Renal pelvis (tissue), 4 donors: ENCODE measurements around the gene COX19. TPM values are rescaled to one million over a fixed set of nuclear protein-coding genes. Genes with fewer than 3 reads are reported as not detected.
"Not testable (repeated sequence)": the region's sequence is repeated elsewhere in the genome, so short reads cannot be mapped to it uniquely, and the experiment has no call there.

Source experiments
- DNase-seq: peaks from one replicate; pipeline ENCODE4 v3.0.0-alpha.2; 2013
- polyA plus RNA-seq, 3 donors: library from polyadenylated mRNA; unstranded; fragments of 120-200 nt; gene quantifications; one replicate each; pipeline ENCODE4 v1.2.1, GENCODE V29; 2013; ENCODE audit not compliant: insufficient read length in 3 of 3

Gene COX19
- polyA plus RNA-seq, 3 donors: 10.5 to 17.3 (median 16.3) TPM

- DNase-seq: no peak
Measured at GRCh38 chr7:949021-949934, 26.1 kb downstream of the COX19 start.

GRCh38 chr7:947391-948210, 27.7 kb downstream of the COX19 start:
- no peak for DNase-seq

GRCh38 chr7:946256-946996, 28.9 kb downstream of the COX19 start:
- DNase-seq: no peak

DNA sequence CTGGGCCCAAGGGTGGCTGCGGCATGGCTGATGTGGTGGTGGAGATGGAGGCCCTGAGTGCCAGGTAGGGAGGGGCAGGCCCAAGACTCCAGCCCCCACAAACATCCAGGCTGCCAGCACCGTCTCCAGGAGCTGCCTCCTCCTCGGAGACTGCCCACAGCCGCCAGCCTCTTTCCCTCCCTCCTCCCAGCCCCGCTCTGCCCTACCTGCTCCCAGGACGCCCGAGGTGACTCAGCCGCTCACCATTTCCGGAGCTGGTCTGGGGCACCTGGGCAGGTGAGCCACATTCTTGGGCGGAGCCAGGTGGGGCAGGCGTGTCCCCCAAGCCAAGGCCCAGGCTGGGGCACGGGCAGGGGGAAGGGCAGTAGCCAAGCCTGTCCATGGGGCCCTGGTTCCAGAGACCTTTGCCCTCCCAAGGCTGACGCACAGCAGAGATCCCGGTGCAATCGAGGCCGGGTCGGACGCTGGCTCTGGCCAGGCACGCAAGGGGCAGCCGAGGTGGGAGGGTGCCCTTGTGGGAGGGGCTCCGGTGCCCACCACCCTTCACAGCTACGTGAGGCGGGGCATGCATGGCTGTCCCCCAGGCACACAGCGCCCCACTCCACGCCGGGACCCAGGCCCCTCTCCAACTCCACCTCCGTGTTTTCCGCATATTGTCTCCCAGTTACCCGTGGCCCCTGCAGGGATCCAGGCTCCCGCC, 29.6 kb downstream of the COX19 start:
- peak; percentile 67 for DNase-seq

DNA sequence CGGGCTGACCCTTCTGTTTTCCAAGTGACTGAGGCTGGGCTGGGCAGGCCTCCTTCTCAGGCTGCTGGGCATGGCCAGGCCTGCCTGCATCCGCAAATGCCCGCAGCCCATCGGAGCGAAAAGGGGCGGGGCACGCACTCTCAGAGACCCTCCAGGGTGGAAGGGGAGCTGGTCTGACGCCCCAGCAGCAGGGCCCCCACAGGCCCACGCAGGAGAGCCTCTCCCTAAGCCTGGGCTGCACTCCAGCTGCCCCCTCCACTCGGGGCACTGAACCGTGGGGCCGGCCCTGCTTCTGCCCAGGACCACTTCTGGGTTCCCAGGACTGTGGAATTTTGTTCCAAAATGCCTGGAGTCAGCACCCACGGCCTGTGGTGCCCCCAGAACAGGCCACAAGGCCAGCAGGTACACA, 30.2 kb downstream of the COX19 start:
- DNase-seq: peak; percentile 68

- no peak for DNase-seq
Measured at GRCh38 chr7:944744-945143, 30.6 kb downstream of the COX19 start.

GRCh38 chr7:943793-944192, 31.6 kb downstream of the COX19 start:
- DNase-seq: not testable (repeated sequence)

- DNase-seq: no peak
Measured at GRCh38 chr7:940599-941408, 34.5 kb downstream of the COX19 start.

- DNase-seq: no peak
Measured at GRCh38 chr7:939843-940242, 35.5 kb downstream of the COX19 start.

DNA sequence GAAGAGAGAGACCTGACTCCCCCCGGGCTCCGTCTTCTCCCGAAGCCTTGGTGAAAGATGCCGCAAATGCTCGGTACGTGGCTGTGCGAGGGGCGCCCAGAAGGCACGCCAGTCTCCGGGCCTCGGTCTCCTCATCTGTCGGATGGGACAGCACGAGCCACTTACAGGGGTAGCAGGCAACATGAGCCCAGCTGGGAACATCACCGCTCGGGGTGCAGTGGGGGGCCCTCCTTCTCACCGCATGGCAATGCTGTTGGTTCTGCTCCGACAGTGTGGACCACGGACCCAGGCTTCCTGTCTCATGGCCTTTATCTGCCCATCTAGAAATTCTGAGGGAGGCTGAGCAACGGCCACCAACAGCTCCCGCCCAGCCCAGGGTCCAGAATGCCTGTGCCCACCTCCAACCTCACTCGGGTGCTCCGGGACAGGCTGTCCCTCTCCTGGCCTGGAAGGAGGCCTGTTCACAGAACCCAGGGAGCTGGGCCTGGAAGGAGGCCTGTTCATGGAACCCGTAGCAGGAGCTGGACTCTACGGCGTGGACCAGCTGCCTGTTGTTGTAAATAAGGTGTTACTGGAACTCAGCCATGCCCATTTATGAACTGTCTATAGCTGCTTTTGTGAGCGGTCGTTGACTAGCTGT, 36.7 kb downstream of the COX19 start:
- no peak for DNase-seq

DNA sequence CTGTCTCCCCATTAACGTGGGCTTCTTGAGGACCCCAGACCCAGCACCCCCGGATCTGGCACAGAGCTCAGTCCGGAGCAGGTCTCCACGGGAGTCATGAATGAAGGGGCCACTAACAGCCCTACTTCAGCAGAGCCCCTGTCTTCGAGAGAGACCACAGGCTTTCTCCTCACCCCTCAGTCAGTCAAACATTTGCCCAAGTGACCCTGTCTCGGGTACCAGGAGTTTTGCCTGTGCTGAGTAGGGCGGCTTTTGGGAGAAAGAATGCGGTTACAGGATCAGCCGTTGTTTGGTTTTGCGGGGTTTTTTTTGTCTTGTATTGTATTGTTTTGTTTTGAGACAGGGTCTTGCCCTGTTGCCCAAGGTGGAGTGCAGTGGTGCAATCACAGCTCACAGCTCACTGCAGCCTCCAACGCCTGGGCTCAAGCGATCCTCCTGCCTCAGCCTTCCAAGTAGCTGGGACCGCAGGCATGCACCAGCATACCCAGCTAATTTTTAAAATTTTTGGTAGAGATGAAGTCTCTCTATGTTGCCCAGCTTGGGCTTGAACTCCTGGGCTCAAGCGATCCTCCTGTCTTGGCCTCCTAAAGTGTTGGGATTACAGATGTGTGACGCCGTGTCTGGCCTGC, 37.4 kb downstream of the COX19 start:
- DNase-seq: no peak

DNA sequence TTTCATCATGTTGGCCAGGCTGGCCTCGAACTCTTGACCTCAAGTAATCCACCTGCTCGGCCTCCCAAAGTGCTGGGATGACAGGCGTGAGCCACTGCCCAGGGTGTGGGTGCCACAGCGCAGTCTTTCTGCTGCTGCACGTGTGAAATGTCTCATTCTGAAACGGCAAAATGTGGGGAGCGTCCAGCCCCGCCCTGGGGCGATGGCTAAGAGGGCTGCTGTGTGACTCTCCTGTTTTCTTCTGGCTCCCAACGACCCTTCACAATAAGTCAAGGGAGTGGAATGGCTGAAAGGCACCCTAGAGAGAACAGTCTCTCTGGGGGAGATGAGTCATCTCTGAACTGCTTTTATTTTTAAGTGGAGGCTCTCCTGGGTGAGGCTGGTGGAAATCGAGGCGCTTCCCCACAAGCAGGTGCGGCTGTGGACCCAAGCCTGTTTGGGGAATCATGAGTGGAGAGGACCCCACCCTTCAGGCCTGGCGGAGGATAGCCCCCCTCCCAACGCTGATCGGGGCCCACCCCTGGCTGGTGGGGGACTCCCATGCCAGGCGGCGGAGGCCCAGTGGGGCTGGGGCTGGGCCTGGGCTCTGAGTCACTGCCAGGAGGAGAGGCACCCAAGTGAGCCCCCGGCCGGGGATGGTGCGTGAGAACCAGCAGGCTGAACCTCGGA, 38.8 kb downstream of the COX19 start:
- no peak for DNase-seq

DNA sequence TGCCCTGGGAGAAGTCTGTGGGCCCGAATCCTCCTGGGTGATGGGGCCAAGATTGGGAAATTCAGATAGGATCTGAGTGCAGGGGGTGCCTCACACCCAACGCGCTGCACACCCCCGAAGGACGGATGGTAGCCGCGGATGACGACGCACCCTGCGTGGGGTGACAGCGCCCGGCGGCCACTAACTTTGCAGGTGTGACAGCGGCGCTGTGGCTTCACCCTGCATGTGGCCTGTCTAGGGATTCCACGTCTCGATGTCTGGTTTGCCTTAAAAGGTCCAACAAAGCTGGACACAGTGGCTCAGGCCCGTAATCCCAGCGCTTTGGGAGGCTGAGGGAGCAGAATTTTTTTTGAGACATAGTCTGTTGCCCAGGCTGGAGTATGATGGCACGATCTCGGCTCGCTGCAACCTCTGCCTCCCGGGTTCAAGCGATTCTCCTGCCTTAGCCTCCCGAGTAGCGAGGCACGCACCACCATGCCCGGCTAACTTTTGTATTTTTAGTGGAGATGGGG, 39.4 kb downstream of the COX19 start:
- no peak for DNase-seq

- DNase-seq: no peak
Measured at GRCh38 chr7:935164-935873, 40.0 kb downstream of the COX19 start.

- DNase-seq: no peak
Measured at GRCh38 chr7:934469-935163, 40.7 kb downstream of the COX19 start.

DNA sequence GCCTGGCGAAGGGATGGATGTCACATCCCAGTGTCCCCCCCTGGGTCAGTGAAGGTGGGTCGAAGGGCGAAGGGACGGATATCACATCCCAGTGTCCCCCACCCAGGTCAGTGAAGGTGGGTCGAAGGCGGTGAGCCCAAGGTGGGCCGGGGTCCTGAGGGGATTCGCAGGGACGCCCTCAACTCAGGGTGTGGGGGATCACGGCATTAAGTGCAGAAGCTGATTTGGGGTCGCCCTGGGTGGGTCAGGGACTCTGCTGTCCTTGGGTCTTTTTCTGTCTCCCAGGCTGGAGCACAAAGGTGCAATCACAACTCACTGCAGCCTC, 42.7 kb downstream of the COX19 start:
- DNase-seq: no peak

DNA sequence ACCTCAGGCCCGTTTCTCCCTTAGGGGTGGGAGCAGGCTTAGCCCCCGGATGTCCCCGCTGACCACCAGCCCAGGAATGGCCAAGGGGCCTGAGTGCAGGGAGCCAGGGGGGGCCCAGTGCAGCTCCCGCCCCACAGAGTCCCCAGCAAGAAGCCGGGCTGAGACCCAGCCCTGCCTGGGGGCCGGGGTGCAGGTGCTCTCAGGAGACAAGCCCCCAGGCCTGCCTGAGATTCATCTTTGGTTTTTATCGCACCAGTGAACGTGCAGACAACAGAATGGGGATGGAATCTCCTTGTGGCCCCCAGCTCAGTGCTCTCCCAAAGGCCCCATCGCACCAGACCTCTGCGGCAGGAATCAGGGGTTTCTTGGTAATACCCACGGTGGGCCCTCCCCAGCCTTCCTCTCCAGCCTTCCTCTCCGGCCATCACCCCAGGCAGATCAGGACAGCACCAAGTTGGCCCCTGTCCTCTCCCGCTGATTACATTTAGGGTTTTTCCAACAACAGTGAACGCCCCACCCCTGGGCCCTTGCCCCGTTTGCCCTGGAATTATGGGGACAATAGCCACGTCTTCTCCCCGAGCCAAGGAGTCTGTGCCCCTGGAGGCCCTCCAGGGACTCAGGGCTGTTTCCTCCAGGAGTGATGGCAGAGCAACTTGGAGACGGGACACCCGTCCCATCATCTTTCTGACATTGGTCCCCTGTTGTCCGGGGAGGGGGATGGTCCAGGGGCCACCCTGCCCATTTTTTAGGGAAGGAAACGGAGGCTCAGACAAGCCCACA, 43.3 kb downstream of the COX19 start:
- no peak for DNase-seq
